Upper lobe of left lung (tissue), 4 donors: ENCODE results near the gene EYA4.

Source experiments
- CTCF ChIP-seq, 6 experiments: fragments of 450-650 bp in 4 of 6; fragments of 200-600 bp in 2 of 6; sonication (generic) in 2 of 6; IDR thresholded peaks; one replicate each; pipeline ENCODE4 v1.5.1; 2016 to 2019; ENCODE audit warnings: antibody characterized with exemption in 6 of 6
- POLR2A ChIP-seq, 4 donors: fragments of 450-650 bp; IDR thresholded peaks; one replicate each; pipeline ENCODE4 v1.5.1; 2016 to 2017; ENCODE audit warnings: antibody characterized with exemption in 4 of 4, mild to moderate bottlenecking in 2 of 4
- POLR2AphosphoS5 ChIP-seq, 2 donors: sonication (generic); formaldehyde crosslinking; IDR thresholded peaks; one replicate each; pipeline ENCODE4 v1.5.1; 2017; ENCODE audit warnings: antibody characterized with exemption in 2 of 2

- TF ChIP-seq CTCF (IDR thresholded peaks at IDR 0.05) (no peak), POLR2A (IDR thresholded peaks at IDR 0.05) (no peak), POLR2AphosphoS5 (IDR thresholded peaks at IDR 0.05) (no peak)
Observed at GRCh38 chr6:133245422-133245903, 4.3 kb downstream of the EYA4 start.
